Fibroblast of the aortic adventitia (primary cell): ENCODE results near the gene PDE7B. TPM values are rescaled to one million over a fixed set of nuclear protein-coding genes. Genes with fewer than 3 reads are reported as not detected.

Experiments used
- DNase-seq: peaks from one replicate; pipeline ENCODE4 v3.0.0-alpha.2; 2010; ENCODE audit warnings: low read depth
- H3K4me3 ChIP-seq: 2 replicates; pipeline ENCODE4 v1.5.1; 2011; ENCODE audit warnings: low read depth, mild to moderate bottlenecking, control low read depth, low read length, moderate library complexity
- total RNA-seq: library from RNA; depleted of rRNA; stranded (reverse); fragments of >200 nt; gene quantifications from 2 replicates; pipeline ENCODE4 v1.2.3, GENCODE V29; 2012; ENCODE audit warnings: low replicate concordance
- TF ChIP-seq, protein P1 (sequence below): IDR thresholded peaks from 2 replicates; pipeline ENCODE4 v1.5.1; 2011; ENCODE audit warnings: mild to moderate bottlenecking, low read length, control low read depth, inconsistent platforms; ENCODE audit not compliant: insufficient read depth

Gene PDE7B
- total RNA-seq, 1 donor, result 23.9 TPM

GRCh38 chr6:136148523-136148922 lies 297.0 kb downstream of the PDE7B start:
- TF ChIP-seq, protein P1, sequence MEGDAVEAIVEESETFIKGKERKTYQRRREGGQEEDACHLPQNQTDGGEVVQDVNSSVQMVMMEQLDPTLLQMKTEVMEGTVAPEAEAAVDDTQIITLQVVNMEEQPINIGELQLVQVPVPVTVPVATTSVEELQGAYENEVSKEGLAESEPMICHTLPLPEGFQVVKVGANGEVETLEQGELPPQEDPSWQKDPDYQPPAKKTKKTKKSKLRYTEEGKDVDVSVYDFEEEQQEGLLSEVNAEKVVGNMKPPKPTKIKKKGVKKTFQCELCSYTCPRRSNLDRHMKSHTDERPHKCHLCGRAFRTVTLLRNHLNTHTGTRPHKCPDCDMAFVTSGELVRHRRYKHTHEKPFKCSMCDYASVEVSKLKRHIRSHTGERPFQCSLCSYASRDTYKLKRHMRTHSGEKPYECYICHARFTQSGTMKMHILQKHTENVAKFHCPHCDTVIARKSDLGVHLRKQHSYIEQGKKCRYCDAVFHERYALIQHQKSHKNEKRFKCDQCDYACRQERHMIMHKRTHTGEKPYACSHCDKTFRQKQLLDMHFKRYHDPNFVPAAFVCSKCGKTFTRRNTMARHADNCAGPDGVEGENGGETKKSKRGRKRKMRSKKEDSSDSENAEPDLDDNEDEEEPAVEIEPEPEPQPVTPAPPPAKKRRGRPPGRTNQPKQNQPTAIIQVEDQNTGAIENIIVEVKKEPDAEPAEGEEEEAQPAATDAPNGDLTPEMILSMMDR, result no peak
- no peak overlapping the region for H3K4me3 ChIP-seq
- no peak for DNase-seq

- no peak for DNase-seq
Measured at GRCh38 chr6:136149311-136149710, 297.8 kb downstream of the PDE7B start.

DNA sequence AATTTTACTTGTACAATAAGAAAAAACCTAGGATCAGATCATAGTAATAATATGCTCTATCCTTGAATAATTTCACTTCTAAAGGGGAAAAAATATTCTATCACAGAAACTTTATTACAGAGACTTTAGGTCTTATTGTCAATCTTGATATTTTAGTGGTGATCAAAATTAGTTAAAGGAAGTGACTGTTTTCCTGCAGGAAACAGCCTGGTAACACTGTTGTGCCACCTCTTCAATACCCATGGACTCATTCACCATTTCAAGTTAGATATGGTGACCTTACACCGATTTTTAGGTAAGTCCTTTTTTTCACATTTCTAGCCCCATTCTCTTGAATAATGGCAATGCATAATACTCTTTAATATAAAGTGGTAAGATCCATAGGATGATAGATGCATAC lies 299.5 kb downstream of the PDE7B start:
- no peak overlapping the region for H3K4me3 ChIP-seq
- no peak for DNase-seq
- TF ChIP-seq, protein P1, result no peak

More at GRCh38 chr6:136149311-136149710, 297.8 kb downstream of the PDE7B start:
- TF ChIP-seq, protein P1, result no peak
- H3K4me3 ChIP-seq, result no peak overlapping the region

- no peak overlapping the region for H3K4me3 ChIP-seq
- no peak for DNase-seq
- TF ChIP-seq, protein P1, result no peak
Measured at GRCh38 chr6:136153707-136154375, 302.3 kb downstream of the PDE7B start.

DNA sequence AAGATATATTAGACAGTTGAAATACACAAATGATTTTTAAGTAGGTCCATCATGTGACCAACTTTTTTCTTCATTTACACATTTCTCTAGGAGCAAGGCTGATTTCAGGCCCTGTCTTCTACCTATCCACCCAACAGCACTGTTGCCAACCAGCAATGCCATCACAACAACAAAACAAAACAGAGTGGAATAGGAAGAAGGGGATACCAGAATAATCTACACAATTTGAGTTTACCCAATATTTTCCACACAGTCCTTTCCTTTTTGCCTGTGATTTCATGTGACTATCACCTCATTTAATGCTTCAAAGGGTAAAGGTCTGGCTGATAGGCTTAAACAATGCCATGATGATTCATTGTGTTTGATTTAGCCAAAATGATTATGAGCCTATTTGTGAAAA lies 303.7 kb downstream of the PDE7B start:
- TF ChIP-seq, protein P1, result no peak
- DNase-seq, result no peak

DNA sequence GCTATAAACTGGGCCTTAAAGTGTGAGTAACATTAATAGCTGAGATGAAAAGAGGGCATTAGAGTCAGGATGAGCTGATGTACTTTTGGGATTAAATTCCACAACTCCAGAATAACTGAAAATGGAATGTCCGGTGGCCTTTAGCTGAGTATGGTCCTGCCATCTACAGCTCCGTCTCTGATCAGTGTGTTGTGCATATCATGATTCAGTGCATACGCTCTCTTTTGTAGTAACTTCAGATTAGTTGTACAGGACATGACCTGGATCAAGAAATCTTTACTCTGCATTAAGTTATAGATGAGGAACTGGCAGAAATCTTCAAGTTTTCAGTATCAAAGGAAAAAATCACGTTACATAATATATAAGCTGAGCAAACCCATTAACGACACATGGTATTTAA lies 306.2 kb downstream of the PDE7B start:
- H3K4me3 ChIP-seq, result no peak overlapping the region
- TF ChIP-seq, protein P1, result no peak
- no peak for DNase-seq

More for the DNA sequence above, 303.7 kb downstream of the PDE7B start:
- no peak overlapping the region for H3K4me3 ChIP-seq

DNA sequence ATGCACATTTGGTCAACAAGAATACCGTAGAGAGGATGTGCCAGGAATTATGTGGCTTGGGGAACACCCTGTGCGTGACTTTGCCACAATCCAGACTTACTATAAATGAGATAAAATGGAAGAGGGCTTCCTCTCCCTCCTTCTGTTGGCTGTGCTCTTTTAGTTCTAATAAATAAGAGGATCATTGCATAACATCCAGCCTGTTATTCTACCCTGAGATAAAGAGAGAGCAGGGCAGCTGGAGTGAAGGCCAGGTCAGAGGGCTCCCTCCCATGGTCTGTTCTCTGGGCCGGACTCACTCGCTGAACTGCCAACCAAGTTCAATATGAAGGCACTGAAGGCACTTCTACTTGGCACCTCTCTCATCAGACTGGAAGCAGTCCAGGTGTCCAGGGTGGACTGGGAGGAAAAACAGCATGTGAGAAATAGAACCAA lies 306.9 kb downstream of the PDE7B start:
- peak; percentile 76 for DNase-seq
- TF ChIP-seq, protein P1, result no peak
- H3K4me3 ChIP-seq, result no peak overlapping the region
